HG02852 (cell line): Measurements from ENCODE around the gene ARPC5L.
A peak's percentile ranks its signal among the peaks of the same experiment; 100 is the strongest.
"Not testable (repeated sequence)": the region's sequence is repeated elsewhere in the genome, so short reads cannot be mapped to it uniquely, and the experiment has no call there.

Experiments
- ATAC-seq: cut with Tn5 transposase; IDR thresholded peaks from one replicate; pipeline ENCODE4 v1.9.1; 2021; ENCODE audit warnings: mild to moderate bottlenecking, moderate library complexity; ENCODE audit not compliant: unreplicated experiment

The ARPC5L gene

GRCh38 chr9:124840300-124840833, 21.6 kb upstream of the ARPC5L start:
- no peak for ATAC-seq

GRCh38 chr9:124841075-124841821, 20.7 kb upstream of the ARPC5L start:
- ATAC-seq: no peak

- no peak for ATAC-seq
Observed at GRCh38 chr9:124843456-124844034, 18.4 kb upstream of the ARPC5L start.

GRCh38 chr9:124844291-124844690, 17.6 kb upstream of the ARPC5L start:
- ATAC-seq: no peak

- not testable (repeated sequence) for ATAC-seq
Observed at GRCh38 chr9:124846467-124846866, 15.5 kb upstream of the ARPC5L start.

- ATAC-seq: no peak
Observed at GRCh38 chr9:124846969-124847368, 15.0 kb upstream of the ARPC5L start.

GRCh38 chr9:124849801-124850200, 12.1 kb upstream of the ARPC5L start:
- no peak for ATAC-seq

GRCh38 chr9:124852121-124852828, 9.7 kb upstream of the ARPC5L start:
- no peak for ATAC-seq

- peak; percentile 71 for ATAC-seq
Observed at GRCh38 chr9:124852829-124853531, 8.9 kb upstream of the ARPC5L start, which contains the start of gene WDR38. TSS of gene WDR38 (plus strand) at chr9:124853460. CDS start at chr9:124853532, 72 bp downstream.

- ATAC-seq: no peak
Observed at GRCh38 chr9:124853605-124854143, 8.3 kb upstream of the ARPC5L start.

- ATAC-seq: no peak
Observed at GRCh38 chr9:124854161-124854560, 7.8 kb upstream of the ARPC5L start.

- no peak for ATAC-seq
Observed at GRCh38 chr9:124854822-124855221, 7.1 kb upstream of the ARPC5L start.

- ATAC-seq: no peak
Observed at GRCh38 chr9:124855566-124855943, 6.4 kb upstream of the ARPC5L start.

- no peak for ATAC-seq
Observed at GRCh38 chr9:124855944-124856765, 5.8 kb upstream of the ARPC5L start.

GRCh38 chr9:124857533-124858162, 4.3 kb upstream of the ARPC5L start:
- ATAC-seq: no peak

- ATAC-seq: no peak
Observed at GRCh38 chr9:124858330-124859046, 3.4 kb upstream of the ARPC5L start.

GRCh38 chr9:124859803-124860581, 1.9 kb upstream of the ARPC5L start:
- no peak for ATAC-seq
